GM19397 (cell line): ENCODE measurements around the gene CACNA1E.
"Not testable (repeated sequence)": the region's sequence is repeated elsewhere in the genome, so short reads cannot be mapped to it uniquely, and the experiment has no call there.

Experiments used
- ATAC-seq: cut with Tn5 transposase; IDR thresholded peaks from one replicate; pipeline ENCODE4 v1.9.1; 2021; ENCODE audit warnings: mild to moderate bottlenecking, moderate library complexity; ENCODE audit not compliant: unreplicated experiment

Gene CACNA1E

DNA sequence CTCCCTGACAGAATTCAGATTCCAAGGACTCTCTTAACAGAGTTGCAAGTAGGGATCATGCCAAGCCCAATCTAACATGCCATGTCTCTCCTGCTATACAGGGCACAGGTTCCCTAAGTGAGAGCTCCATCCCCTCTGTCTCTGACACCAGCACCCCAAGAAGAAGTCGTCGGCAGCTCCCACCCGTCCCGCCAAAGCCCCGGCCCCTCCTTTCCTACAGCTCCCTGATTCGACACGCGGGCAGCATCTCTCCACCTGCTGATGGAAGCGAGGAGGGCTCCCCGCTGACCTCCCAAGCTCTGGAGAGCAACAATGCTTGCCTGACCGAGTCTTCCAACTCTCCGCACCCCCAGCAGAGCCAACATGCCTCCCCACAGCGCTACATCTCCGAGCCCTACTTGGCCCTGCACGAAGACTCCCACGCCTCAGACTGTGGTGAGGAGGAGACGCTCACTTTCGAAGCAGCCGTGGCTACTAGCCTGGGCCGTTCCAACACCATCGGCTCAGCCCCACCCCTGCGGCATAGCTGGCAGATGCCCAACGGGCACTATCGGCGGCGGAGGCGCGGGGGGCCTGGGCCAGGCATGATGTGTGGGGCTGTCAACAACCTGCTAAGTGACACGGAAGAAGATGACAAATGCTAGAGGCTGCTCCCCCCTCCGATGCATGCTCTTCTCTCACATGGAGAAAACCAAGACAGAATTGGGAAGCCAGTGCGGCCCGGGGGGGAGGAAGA, 315.0 kb downstream of the CACNA1E start:
- ATAC-seq, result no peak

GRCh38 chr1:181801617-181802016, 318.3 kb downstream of the CACNA1E start:
- ATAC-seq, result no peak

DNA sequence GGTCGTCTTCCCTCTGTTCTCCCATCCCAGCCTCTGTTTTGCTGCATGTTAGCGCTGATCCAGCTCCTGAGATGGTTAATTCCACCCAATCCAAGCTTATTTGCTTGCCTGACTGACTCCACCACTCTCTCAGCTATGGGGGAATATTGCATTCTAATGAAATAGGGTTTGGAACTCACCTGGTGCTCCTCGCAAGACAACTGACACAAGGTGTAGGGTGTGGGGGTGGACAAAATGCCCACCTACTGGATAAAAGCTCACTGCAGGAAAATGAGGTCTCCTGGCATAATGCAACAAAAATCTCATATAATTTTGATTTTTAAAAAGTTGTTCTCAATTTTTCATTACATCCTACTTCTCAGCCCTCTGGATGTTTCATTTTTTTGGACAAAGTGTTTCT, 319.1 kb downstream of the CACNA1E start:
- no peak for ATAC-seq

GRCh38 chr1:181803421-181803820, 320.1 kb downstream of the CACNA1E start:
- ATAC-seq, result no peak

DNA sequence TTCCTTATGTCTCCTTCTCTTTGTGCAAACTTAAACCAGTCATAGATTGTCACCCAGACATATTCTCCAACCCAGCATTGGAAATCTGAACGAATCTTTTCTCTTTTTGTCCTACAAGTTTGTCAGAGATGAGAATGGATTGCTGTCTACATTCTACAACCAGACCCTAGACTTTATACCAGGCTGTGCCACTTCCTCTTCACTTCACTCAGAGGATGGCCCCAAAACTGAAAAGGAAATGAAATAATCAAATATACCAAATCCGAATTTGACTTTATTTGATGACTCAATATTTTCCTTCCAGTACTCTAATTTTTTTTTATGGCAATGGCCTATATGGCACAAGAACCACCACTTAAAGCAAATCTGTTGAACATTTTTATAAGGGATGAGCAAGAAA, 321.7 kb downstream of the CACNA1E start:
- no peak for ATAC-seq

GRCh38 chr1:181806746-181807145, 323.4 kb downstream of the CACNA1E start:
- no peak for ATAC-seq

- ATAC-seq, result no peak
Measured at GRCh38 chr1:181807251-181807650, 323.9 kb downstream of the CACNA1E start.

- no peak for ATAC-seq
Measured at GRCh38 chr1:181809991-181810545, 326.8 kb downstream of the CACNA1E start.

DNA sequence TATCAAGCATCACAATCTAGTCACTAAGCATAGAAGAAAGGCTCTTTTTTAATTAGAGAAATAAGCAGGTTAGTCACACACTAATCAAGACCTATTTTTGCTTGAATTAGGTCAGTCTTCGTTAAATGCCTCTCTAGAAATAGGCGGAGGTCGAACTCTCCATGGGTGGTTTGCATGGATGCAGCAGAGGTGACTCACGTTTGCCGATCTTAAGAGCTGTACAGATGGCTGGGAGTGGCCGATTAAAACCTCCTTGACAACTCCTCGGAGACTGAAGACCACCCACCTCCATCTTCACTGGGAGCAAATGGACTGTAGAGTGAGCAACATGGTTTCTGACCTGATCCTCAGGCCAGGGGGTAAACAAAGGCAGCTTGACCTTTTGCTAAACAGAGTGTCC, 328.9 kb downstream of the CACNA1E start:
- no peak for ATAC-seq

DNA sequence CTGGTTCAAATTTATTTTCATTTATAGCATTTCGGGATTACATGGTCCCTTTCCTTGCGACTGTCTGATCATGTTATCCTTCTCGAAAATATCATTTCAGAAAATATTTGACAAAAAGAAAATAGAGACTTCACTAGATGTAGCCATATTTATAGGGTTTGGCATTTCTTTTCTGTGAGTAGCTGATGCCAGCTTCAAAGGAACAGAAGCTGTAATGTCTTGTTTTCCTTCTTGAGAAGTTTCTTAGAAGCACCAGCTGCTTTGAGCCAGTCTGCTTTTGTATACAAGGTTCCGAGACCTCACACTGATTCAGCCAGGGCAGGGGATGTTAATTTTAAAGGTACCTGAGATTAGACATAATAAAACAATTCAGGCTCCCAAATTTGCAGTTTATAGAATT, 329.9 kb downstream of the CACNA1E start:
- ATAC-seq, result no peak

DNA sequence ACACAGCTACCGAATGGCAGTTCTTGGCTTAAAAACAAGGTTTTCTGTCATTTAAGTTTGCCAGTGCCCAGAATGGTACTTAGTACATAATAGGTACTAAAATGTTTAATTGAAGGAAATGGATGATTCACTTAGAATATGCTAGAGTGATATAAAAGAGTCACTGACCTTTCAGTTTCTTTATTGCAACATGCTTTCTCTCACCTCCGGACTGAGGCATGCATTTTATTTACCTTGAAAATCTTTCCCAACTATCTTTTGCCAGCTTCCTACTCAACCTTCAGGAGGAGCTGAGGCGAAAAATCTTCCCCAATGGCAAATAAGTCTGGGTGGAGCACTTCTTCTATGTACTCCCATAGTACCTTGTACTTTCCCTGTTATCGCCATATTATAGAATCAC, 333.3 kb downstream of the CACNA1E start:
- no peak for ATAC-seq

DNA sequence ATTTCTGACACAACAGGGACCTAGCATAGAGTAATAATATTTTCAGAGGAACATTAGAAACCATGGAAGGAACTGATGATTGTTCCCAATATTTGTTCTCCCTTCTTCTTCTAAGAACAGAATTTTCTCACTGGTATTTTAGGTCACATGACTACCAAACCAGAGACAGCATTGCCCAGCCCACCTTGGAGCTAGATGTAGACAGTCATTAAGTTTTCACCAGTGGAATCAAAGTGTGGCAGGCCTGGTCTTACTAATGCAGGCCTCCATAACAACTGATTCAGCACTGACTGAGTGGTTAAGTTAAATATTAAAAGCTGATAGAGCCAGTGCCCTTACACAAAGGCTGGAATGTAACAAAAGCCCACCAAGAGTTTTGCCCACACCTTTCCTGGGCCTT, 333.8 kb downstream of the CACNA1E start:
- ATAC-seq, result no peak

DNA sequence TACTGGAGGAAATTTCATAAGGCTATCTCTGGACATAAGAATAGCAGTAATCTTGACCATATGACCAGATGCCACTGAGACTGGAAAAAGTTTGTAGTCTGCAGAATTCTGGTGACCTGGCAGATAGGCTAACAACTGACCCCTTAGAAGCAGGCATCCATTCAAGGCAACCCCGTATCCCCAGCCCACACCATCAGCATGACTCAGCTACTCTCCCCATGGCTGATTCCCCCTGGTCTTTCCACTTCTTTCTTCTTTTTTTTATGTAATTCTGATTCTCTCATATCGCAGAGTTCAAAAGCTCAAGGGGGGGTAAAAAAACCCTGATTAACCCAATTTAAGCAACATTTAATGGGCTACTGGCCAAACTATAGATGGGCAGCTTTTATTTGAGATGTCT, 335.1 kb downstream of the CACNA1E start:
- no peak for ATAC-seq

DNA sequence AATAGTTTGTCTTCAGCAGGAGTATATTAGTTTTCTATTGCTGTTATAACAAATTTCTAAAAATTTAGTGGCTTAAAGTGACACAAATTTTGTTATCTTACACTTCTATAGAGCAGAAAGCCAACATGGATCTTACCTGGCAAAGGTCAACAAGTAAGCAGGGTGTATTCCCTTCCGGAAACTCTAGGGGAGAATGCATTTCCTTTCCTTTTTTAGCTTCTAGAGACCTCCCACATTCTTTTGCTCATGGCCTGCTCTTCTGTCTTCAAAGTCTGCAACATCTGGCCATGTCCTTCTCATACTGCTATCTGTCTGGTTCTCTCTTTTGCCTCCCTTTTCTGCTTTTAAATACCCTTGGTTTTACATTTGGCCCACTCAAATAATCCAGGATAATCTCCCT, 335.6 kb downstream of the CACNA1E start:
- no peak for ATAC-seq

DNA sequence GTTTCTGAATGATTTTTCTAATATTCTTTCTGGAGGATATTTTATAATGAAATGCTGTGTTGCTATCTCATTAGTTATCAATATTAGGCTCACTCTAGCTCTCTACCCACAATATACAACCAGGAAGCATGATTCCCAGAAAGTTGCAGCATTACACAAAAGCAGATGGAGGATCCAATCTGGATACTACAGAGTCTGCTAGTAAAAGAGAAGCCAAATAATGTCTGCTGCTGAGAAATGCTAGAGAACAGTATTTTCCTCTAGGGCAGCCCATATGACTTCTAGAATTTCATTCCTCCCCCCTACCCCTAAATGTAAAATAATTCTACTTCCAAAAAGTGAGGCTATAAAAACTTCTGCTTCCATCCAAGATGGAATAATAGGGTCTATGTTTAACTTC, 338.4 kb downstream of the CACNA1E start:
- no peak for ATAC-seq

DNA sequence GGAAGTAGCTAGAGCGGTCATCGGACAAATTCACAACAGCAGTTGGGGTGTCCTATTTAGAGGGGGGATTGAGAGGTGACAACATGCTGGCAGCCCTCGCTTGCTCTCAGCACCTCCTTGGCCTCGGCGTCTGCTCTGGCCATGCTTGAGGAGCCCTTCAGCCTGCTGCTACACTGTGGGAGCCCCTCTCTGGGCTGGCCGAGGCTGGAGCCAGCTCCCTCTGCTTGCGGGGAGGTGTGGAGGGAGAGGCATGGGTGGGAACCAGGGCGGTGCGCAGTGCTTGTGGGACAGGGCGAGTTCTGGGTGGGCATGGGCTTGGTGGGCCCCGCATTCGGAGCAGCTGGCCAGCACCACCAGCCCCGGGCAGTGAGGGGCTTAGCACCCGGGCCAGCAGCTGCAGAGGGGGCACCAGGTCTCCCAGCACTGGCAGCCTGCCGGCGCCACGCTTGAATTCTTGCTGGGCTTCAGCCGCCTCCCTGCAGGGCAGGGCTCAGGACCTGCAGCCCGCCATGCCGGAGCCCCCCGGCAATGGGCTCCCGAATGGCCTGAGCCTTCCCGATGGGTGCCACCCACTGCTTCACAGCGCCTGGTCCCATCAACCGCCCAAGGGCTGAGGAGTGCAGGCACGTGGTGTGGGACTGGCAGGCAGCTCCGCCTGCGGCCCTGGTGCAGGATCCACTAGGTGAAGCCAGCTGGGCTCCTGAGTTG, 349.0 kb downstream of the CACNA1E start:
- ATAC-seq, result not testable (repeated sequence)

GRCh38 chr1:181846001-181846645, 362.8 kb downstream of the CACNA1E start:
- no peak for ATAC-seq

DNA sequence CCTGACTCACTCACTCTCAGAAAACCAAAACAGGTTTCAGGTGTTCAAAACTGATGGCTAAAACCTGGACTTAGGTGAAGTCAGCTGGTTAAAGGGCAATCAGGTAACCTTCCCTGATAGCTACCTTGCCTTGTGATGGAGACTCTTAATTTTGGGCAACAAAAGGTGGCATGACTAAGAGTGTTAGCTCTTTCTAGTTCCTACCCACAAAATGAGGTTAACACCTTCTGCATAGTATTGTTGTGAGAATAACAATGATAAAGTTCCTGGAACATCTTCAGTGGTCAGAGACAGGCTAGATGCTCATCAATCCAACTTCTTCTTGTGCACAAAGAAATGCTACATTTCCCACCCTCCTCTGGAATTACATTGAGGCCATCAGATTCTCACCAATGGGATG, 363.4 kb downstream of the CACNA1E start:
- ATAC-seq, result no peak

DNA sequence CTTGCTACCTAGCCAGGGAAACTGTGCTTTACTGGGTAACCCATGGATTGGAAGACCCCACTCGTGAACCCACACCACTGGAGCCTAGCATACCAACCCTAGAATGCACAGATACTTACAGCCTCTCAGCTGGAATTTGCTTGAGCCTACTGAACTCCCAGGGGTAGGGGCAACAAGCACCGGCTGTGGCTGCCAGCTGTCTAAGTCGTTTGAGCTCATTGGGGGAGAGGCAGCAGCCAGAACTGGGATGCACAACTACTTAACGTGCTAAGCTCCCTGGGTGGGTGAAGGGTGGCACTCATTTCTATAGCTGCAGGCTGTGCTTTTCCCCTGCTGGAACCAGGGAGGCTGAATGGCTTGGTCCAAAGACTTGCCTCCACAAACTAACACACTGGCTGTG, 365.8 kb downstream of the CACNA1E start:
- ATAC-seq, result no peak

DNA sequence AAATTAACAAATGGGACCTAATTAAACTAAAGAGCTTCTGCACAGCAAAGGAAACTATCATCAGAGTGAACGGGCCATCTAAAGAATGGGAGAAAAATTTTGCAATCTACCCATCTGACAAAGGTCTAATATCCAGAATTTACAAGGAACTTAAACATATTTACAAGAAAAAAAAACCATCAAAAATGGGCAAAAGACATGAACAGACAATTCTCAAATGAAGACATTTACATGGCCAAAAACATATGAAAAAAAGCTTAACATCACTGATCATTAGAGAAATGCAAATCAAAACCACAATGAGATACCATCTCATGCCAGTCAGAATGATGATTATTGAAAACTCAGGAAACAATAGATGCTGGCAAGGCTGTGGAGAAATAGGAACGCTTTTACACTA, 370.9 kb downstream of the CACNA1E start:
- not testable (repeated sequence) for ATAC-seq

GRCh38 chr1:181855380-181855779, 372.1 kb downstream of the CACNA1E start:
- no peak for ATAC-seq
